ENCODE measurements around the gene LGALS14. TPM values are rescaled to one million over a fixed set of nuclear protein-coding genes. Genes with fewer than 3 reads are reported as not detected.

The LGALS14 gene
- total RNA-seq, 1 experiment from 2014 or later = not detected

GRCh38 chr19:39736088-39736487 lies 31.8 kb downstream of the LGALS14 start:
- Histone ChIP-seq H3K27ac (ENCODE audit: low read length) (no peak overlapping the region), H3F3A (ENCODE audit: low read length, unreplicated experiment) (no peaks in the 10 kb centered on the region), H3K4me2 (ENCODE audit: low read length) (no peak overlapping the region), H3K9me2 (replicated peaks; ENCODE audit: low read length) (no peaks in the 10 kb centered on the region), H3K27me3 (ENCODE audit: low read length) (peaks cover 22% of the 10 kb centered on the region), H3K79me2 (ENCODE audit: low read length) (no peaks in the 10 kb centered on the region), H3K9me3 (ENCODE audit: low read length) (no peaks in the 10 kb centered on the region), H2AFZ (ENCODE audit: low read length) (no peak overlapping the region), H3K9ac (ENCODE audit: low read length) (no peak overlapping the region), H3K36me3 (ENCODE audit: low read depth, low read length) (no peaks in the 10 kb centered on the region), H4K20me1 (ENCODE audit: low read length) (no peaks in the 10 kb centered on the region), H3K4me1 (ENCODE audit: insufficient read depth, low read length) (no peaks in the 10 kb centered on the region), H3K4me3 (ENCODE audit: low read length) (no peak overlapping the region)
- ATAC-seq = no peak
- TF ChIP-seq EZH2 (IDR thresholded peaks at IDR 0.05; ENCODE audit: low read length, unreplicated experiment) (no peak), EZH2phosphoT487 (IDR thresholded peaks at IDR 0.05; ENCODE audit: borderline replicate concordance, low read length) (no peak), CTCF (conservative IDR thresholded peaks at IDR 0.05; ENCODE audit: low read depth, low read length) (no peak)
- DNase-seq = no peak
- POLR2A ChIA-PET (ENCODE audit: unreplicated experiment) = no interaction called here
- CTCF ChIA-PET = no interaction called here
- BruUV-seq (replicated peaks) = no TSS peak
- intact Hi-C loops (cut with micrococcal nuclease) = no loop called here

GRCh38 chr19:39737351-39737750 lies 33.1 kb downstream of the LGALS14 start:
- intact Hi-C loops (cut with micrococcal nuclease) = no loop called here
- CTCF ChIA-PET = no interaction called here
- Histone ChIP-seq H3K79me2 (ENCODE audit: low read length) (no peaks in the 10 kb centered on the region), H2AFZ (ENCODE audit: low read length) (no peak overlapping the region), H3K9ac (ENCODE audit: low read length) (no peak overlapping the region), H3K9me2 (replicated peaks; ENCODE audit: low read length) (no peaks in the 10 kb centered on the region), H3K9me3 (ENCODE audit: low read length) (no peaks in the 10 kb centered on the region), H3K27ac (ENCODE audit: low read length) (no peak overlapping the region), H3K36me3 (ENCODE audit: low read depth, low read length) (no peaks in the 10 kb centered on the region), H4K20me1 (ENCODE audit: low read length) (no peaks in the 10 kb centered on the region), H3K4me2 (ENCODE audit: low read length) (no peak overlapping the region), H3K4me3 (ENCODE audit: low read length) (no peak overlapping the region), H3K27me3 (ENCODE audit: low read length) (peaks cover 22% of the 10 kb centered on the region), H3F3A (ENCODE audit: low read length, unreplicated experiment) (no peaks in the 10 kb centered on the region), H3K4me1 (ENCODE audit: insufficient read depth, low read length) (no peaks in the 10 kb centered on the region)
- no peak for TF ChIP-seq EZH2phosphoT487 (IDR thresholded peaks at IDR 0.05; ENCODE audit: borderline replicate concordance, low read length)
- no peak for TF ChIP-seq EZH2 (IDR thresholded peaks at IDR 0.05; ENCODE audit: low read length, unreplicated experiment)
- no peak for TF ChIP-seq CTCF (conservative IDR thresholded peaks at IDR 0.05; ENCODE audit: low read depth, low read length)
- no TSS peak for BruUV-seq (replicated peaks)
- POLR2A ChIA-PET (ENCODE audit: unreplicated experiment) = no interaction called here
- DNase-seq (peak; percentile 3), ATAC-seq (no peak)

GRCh38 chr19:39737891-39738290 lies 33.6 kb downstream of the LGALS14 start, which contains the start of gene CLC:
Gene CLC (minus strand): TSS chr19:39738029. CDS start chr19:39737952, 77 bp downstream.
- ATAC-seq = no peak
- POLR2A ChIA-PET (ENCODE audit: unreplicated experiment) = no interaction called here

More at GRCh38 chr19:39737891-39738290, 33.6 kb downstream of the LGALS14 start, which contains the start of gene CLC:
- TF ChIP-seq EZH2 (IDR thresholded peaks at IDR 0.05; ENCODE audit: low read length, unreplicated experiment) (no peak), EZH2phosphoT487 (IDR thresholded peaks at IDR 0.05; ENCODE audit: borderline replicate concordance, low read length) (no peak), CTCF (conservative IDR thresholded peaks at IDR 0.05; ENCODE audit: low read depth, low read length) (no peak)
- no peaks in the 10 kb centered on the region for H3K79me2 ChIP-seq (ENCODE audit: low read length)
- no peaks in the 10 kb centered on the region for H3K9me3 ChIP-seq (ENCODE audit: low read length)
- H3F3A ChIP-seq (ENCODE audit: low read length, unreplicated experiment) = no peaks in the 10 kb centered on the region
- H3K27me3 ChIP-seq (ENCODE audit: low read length) = peaks cover 25% of the 10 kb centered on the region
- H2AFZ ChIP-seq (ENCODE audit: low read length) = no peak within 1 kb of the TSS
- H3K9ac ChIP-seq (ENCODE audit: low read length) = no peak within 1 kb of the TSS
- no peaks in the 10 kb centered on the region for H3K4me1 ChIP-seq (ENCODE audit: insufficient read depth, low read length)
- no peak within 1 kb of the TSS for H3K4me3 ChIP-seq (ENCODE audit: low read length)
- no peak within 1 kb of the TSS for H3K27ac ChIP-seq (ENCODE audit: low read length)
- no peaks in the 10 kb centered on the region for H4K20me1 ChIP-seq (ENCODE audit: low read length)
- DNase-seq = no peak
- CTCF ChIA-PET = no interaction called here
- intact Hi-C loops (cut with micrococcal nuclease) = no loop called here
- no peak within 1 kb of the TSS for H3K4me2 ChIP-seq (ENCODE audit: low read length)
- no peaks in the 10 kb centered on the region for H3K36me3 ChIP-seq (ENCODE audit: low read depth, low read length)
- no peaks in the 10 kb centered on the region for H3K9me2 ChIP-seq (replicated peaks; ENCODE audit: low read length)
- no TSS peak for BruUV-seq (replicated peaks)

Data from PC-3 (cell line).